CD4-positive, alpha-beta T cell treated with Interleukin-15 for 1 hour (primary cell): Measurements from ENCODE around the gene OR6Y1.

ENCODE experiments used
- DNase-seq: peaks from one replicate; pipeline ENCODE4 v3.0.0-alpha.2; 2020

Gene OR6Y1

GRCh38 chr1:158496374-158496773 lies 57.8 kb downstream of the OR6Y1 start:
- DNase-seq, result no peak

- DNase-seq, result no peak
Measured at GRCh38 chr1:158494796-158495195, 59.4 kb downstream of the OR6Y1 start.
